Measurements from ENCODE around the gene AQP4.

Gene AQP4

DNA sequence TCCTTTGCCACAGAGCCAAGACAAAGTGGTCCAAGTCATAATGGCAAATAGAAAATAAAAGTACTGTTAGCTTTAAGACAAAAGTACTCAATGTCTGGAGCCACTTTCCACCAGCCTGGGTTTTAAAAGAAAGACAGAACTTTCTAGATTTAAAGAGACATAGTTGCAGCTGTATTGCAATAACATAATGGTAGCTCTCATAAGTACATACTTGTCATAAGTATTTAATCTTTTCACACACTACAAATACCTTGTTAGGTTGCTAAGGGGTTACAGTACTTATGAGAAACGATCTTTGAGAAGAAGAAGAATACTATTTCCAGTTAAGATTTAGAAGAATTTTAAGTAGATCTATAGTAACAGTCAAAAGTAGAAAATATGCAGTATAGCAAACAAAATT is 28.9 kb upstream of the AQP4 start:
- Histone ChIP-seq H3K36me3 (ENCODE audit: control insufficient read depth, low read length) (no peaks in the 10 kb centered on the region), H3K27ac (ENCODE audit: low read depth, low read length) (no peak overlapping the region), H3K79me2 (ENCODE audit: control insufficient read depth, low read length) (no peaks in the 10 kb centered on the region), H3K4me1 (ENCODE audit: control insufficient read depth, low read length) (no peaks in the 10 kb centered on the region), H3K9me3 (ENCODE audit: control insufficient read depth, insufficient read depth, low read length) (no peaks in the 10 kb centered on the region), H3F3A (ENCODE audit: control insufficient read depth, insufficient read depth) (no peaks in the 10 kb centered on the region), H3K9me2 (replicated peaks; ENCODE audit: control insufficient read depth, low read length) (no peaks in the 10 kb centered on the region), H3K4me3 (ENCODE audit: low read length) (no peak overlapping the region), H3K27me3 (ENCODE audit: control insufficient read depth, low read length) (no peaks in the 10 kb centered on the region), H4K20me1 (ENCODE audit: control insufficient read depth, insufficient read depth, low read depth, low read length) (no peaks in the 10 kb centered on the region), H3K4me2 (ENCODE audit: low read length) (no peak overlapping the region)
- TF ChIP-seq CTCF (IDR thresholded peaks at IDR 0.05; ENCODE audit: low read depth, low read length, poor library complexity, severe bottlenecking) (no peak), EZH2phosphoT487 (IDR thresholded peaks at IDR 0.05; ENCODE audit: borderline replicate concordance, low read length) (no peak)

- Histone ChIP-seq H3K27me3 (ENCODE audit: control insufficient read depth, low read length) (no peaks in the 10 kb centered on the region), H4K20me1 (ENCODE audit: control insufficient read depth, insufficient read depth, low read depth, low read length) (no peaks in the 10 kb centered on the region), H3K27ac (ENCODE audit: low read depth, low read length) (no peak overlapping the region), H3K4me2 (ENCODE audit: low read length) (no peak overlapping the region), H3K9me2 (replicated peaks; ENCODE audit: control insufficient read depth, low read length) (no peaks in the 10 kb centered on the region), H3F3A (ENCODE audit: control insufficient read depth, insufficient read depth) (no peaks in the 10 kb centered on the region), H3K36me3 (ENCODE audit: control insufficient read depth, low read length) (no peaks in the 10 kb centered on the region), H3K4me1 (ENCODE audit: control insufficient read depth, low read length) (no peaks in the 10 kb centered on the region), H3K9me3 (ENCODE audit: control insufficient read depth, insufficient read depth, low read length) (no peaks in the 10 kb centered on the region), H3K4me3 (ENCODE audit: low read length) (no peak overlapping the region), H3K79me2 (ENCODE audit: control insufficient read depth, low read length) (no peaks in the 10 kb centered on the region)
- TF ChIP-seq CTCF (IDR thresholded peaks at IDR 0.05; ENCODE audit: low read depth, low read length, poor library complexity, severe bottlenecking) = no peak
- no peak for TF ChIP-seq EZH2phosphoT487 (IDR thresholded peaks at IDR 0.05; ENCODE audit: borderline replicate concordance, low read length)
Measured at GRCh38 chr18:26893996-26894395, 28.5 kb upstream of the AQP4 start.

DNA sequence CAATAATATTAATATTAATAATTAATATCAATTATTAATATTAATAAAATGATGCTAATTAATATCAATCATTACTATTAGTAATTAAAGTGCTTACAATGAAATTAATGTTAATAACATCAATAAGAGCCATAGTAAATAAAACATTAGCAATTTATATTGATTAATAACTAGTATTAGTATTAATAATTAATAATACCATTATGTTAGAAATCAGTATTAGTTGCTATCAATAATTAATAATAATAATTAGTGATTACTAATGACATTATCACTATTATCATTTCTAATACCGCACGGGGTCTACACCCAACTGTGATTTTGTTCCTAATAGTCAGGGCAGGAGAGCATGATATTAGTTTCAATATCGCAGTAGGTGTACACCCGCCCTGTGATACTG is 22.8 kb upstream of the AQP4 start:
- Histone ChIP-seq H3K36me3 (ENCODE audit: control insufficient read depth, low read length) (no peaks in the 10 kb centered on the region), H3K9me2 (replicated peaks; ENCODE audit: control insufficient read depth, low read length) (no peaks in the 10 kb centered on the region), H4K20me1 (ENCODE audit: control insufficient read depth, insufficient read depth, low read depth, low read length) (no peaks in the 10 kb centered on the region), H3K4me1 (ENCODE audit: control insufficient read depth, low read length) (no peaks in the 10 kb centered on the region), H3K27ac (ENCODE audit: low read depth, low read length) (no peak overlapping the region), H3K9me3 (ENCODE audit: control insufficient read depth, insufficient read depth, low read length) (no peaks in the 10 kb centered on the region), H3K79me2 (ENCODE audit: control insufficient read depth, low read length) (no peaks in the 10 kb centered on the region), H3F3A (ENCODE audit: control insufficient read depth, insufficient read depth) (no peaks in the 10 kb centered on the region), H3K4me2 (ENCODE audit: low read length) (no peak overlapping the region), H3K27me3 (ENCODE audit: control insufficient read depth, low read length) (no peaks in the 10 kb centered on the region), H3K4me3 (ENCODE audit: low read length) (no peak overlapping the region)
- TF ChIP-seq EZH2phosphoT487 (IDR thresholded peaks at IDR 0.05; ENCODE audit: borderline replicate concordance, low read length) = no peak
- TF ChIP-seq CTCF (IDR thresholded peaks at IDR 0.05; ENCODE audit: low read depth, low read length, poor library complexity, severe bottlenecking) = no peak
